GM23248 (cell line): ENCODE data around the gene CHRM4. TPM values are rescaled to one million over a fixed set of nuclear protein-coding genes. Genes with fewer than 3 reads are reported as not detected.

Source experiments
- DNase-seq: peaks from one replicate; pipeline ENCODE4 v3.0.0-alpha.2; 2015
- H2AFZ ChIP-seq: fragments of 200-600 bp; sonication (generic); 2 replicates; pipeline ENCODE4 v1.6.1; 2016; ENCODE audit warnings: antibody characterized with exemption
- H3F3A ChIP-seq: fragments of 200-600 bp; sonication (generic); 2 replicates; pipeline ENCODE4 v1.6.1; 2016; ENCODE audit warnings: mild to moderate bottlenecking, antibody characterized with exemption, mixed run types; ENCODE audit not compliant: insufficient read depth
- H3K27ac ChIP-seq: fragments of 200-600 bp; sonication (generic); 2 replicates; pipeline ENCODE4 v1.5.1; 2016; ENCODE audit warnings: mild to moderate bottlenecking
- H3K27me3 ChIP-seq: fragments of 200-600 bp; sonication (generic); replicated peaks from 2 replicates; pipeline ENCODE4 v1.6.1; 2016; ENCODE audit warnings: mild to moderate bottlenecking; ENCODE audit not compliant: insufficient read depth
- H3K36me3 ChIP-seq: fragments of 200-600 bp; sonication (generic); 2 replicates; pipeline ENCODE4 v1.6.1; 2016; ENCODE audit warnings: low read depth, mild to moderate bottlenecking
- H3K4me1 ChIP-seq: fragments of 200-600 bp; sonication (generic); 2 replicates; pipeline ENCODE4 v1.6.1; 2016; ENCODE audit warnings: mild to moderate bottlenecking; ENCODE audit not compliant: insufficient read depth
- H3K4me2 ChIP-seq: fragments of 200-600 bp; sonication (generic); one replicate; pipeline ENCODE4 v1.6.1; 2016; ENCODE audit warnings: mild to moderate bottlenecking; ENCODE audit not compliant: unreplicated experiment
- H3K4me3 ChIP-seq: fragments of 200-600 bp; sonication (generic); 2 replicates; pipeline ENCODE4 v1.5.1; 2016; ENCODE audit warnings: mild to moderate bottlenecking
- H3K79me2 ChIP-seq: fragments of 200-600 bp; sonication (generic); 2 replicates; pipeline ENCODE4 v1.6.1; 2016; ENCODE audit warnings: mild to moderate bottlenecking; ENCODE audit not compliant: insufficient read depth
- H3K9ac ChIP-seq: fragments of 200-600 bp; sonication (generic); 2 replicates; pipeline ENCODE4 v1.6.1; 2016; ENCODE audit warnings: mild to moderate bottlenecking
- H3K9me2 ChIP-seq: fragments of 200-600 bp; sonication (generic); 2 replicates; pipeline ENCODE4 v1.6.1; 2016; ENCODE audit warnings: mixed run types, mild to moderate bottlenecking, moderate library complexity; ENCODE audit not compliant: insufficient read depth
- H3K9me3 ChIP-seq: fragments of 200-600 bp; sonication (generic); one replicate; pipeline ENCODE4 v1.6.1; 2017; ENCODE audit warnings: low read depth
- H4K20me1 ChIP-seq: fragments of 200-600 bp; sonication (generic); 2 replicates; pipeline ENCODE4 v1.6.0; 2016; ENCODE audit not compliant: insufficient read depth
- EZH2 ChIP-seq: fragments of 200-600 bp; sonication (generic); IDR thresholded peaks from 2 replicates; pipeline ENCODE4 v1.6.1; 2018; ENCODE audit warnings: antibody characterized with exemption, mild to moderate bottlenecking; ENCODE audit not compliant: insufficient read depth, poor library complexity, severe bottlenecking
- EZH2phosphoT487 ChIP-seq: fragments of 200-600 bp; sonication (generic); IDR thresholded peaks from 2 replicates; pipeline ENCODE4 v1.6.1; 2018; ENCODE audit warnings: antibody characterized with exemption, moderate library complexity, mild to moderate bottlenecking, low read depth; ENCODE audit not compliant: insufficient read depth
- WGBS, 2 experiments: methylation state at CpG; one replicate each; pipeline ENCODE4 v1.1.6; 2015 to 2017; ENCODE audit warnings: low lambda C conversion rate in 2 of 2, low coverage in 1 of 2; ENCODE audit errors: missing lambda C conversion rate in 2 of 2; 5-methylcytosine and 5-hydroxymethylcytosine counted together
- in situ Hi-C: fragments of 300-500 bp; cut with MboI; formaldehyde crosslinking; loops from 2 replicates; pipeline ENCODE4 v1.15.0; 2020
- polyA plus RNA-seq: library from polyadenylated mRNA; unstranded; fragments of >200 nt; fragmentation: Nextera tagmentation; extraction: Ambion mirVana; gene quantifications from 2 replicates; pipeline ENCODE4 v1.2.1, GENCODE V29; 2016
- total RNA-seq: library from RNA; depleted of rRNA; stranded (reverse); fragments of >200 nt; shearing (Covaris generic); gene quantifications from 2 replicates; pipeline ENCODE4 v1.2.3, GENCODE V29; 2014

Gene CHRM4
- total and polyA plus RNA-seq, 2 experiments from 2014 or later, result not detected

- H3K4me1 ChIP-seq, result no peaks in the 10 kb centered on the region
- no peak overlapping the region for H3K9ac ChIP-seq
- H3K36me3 ChIP-seq, result no peaks in the 10 kb centered on the region
- in situ Hi-C loops, result loop anchor here (10.0 kb wide), 1 partner anchor 145 kb away; no protein-coding TSS in a partner anchor
- H4K20me1 ChIP-seq, result no peaks in the 10 kb centered on the region
- WGBS, 2 experiments, result 3 to 4% methylated on average over 69 to 75 of the region's 80 CpGs
- TF ChIP-seq EZH2 (no peak), EZH2phosphoT487 (no peak)
- H3K79me2 ChIP-seq, result no peaks in the 10 kb centered on the region
- H3K9me2 ChIP-seq, result no peaks in the 10 kb centered on the region
- H2AFZ ChIP-seq, result peak overlapping the region; percentile 66; the same call in 1 of the 2 replicates
- no peaks in the 10 kb centered on the region for H3K9me3 ChIP-seq
- peak overlapping the region; percentile 90 for H3K4me2 ChIP-seq
- H3F3A ChIP-seq, result no peaks in the 10 kb centered on the region
- H3K27me3 ChIP-seq, result peaks cover 7% of the 10 kb centered on the region
- H3K27ac ChIP-seq, result no peak overlapping the region
- peak; percentile 83 for DNase-seq
- H3K4me3 ChIP-seq, result peak overlapping the region; percentile 76
Measured at GRCh38 chr11:46389450-46390330, 1.9 kb downstream of the CHRM4 start.

- no peaks in the 10 kb centered on the region for H3K9me2 ChIP-seq
- no peaks in the 10 kb centered on the region for H3K4me1 ChIP-seq
- TF ChIP-seq EZH2 (peak; percentile 13), EZH2phosphoT487 (no peak)
- peaks cover 7% of the 10 kb centered on the region for H3K27me3 ChIP-seq
- no peaks in the 10 kb centered on the region for H3K9me3 ChIP-seq
- in situ Hi-C loops, result no loop called here
- H2AFZ ChIP-seq, result no peak overlapping the region
- no peak overlapping the region for H3K9ac ChIP-seq
- H3K36me3 ChIP-seq, result no peaks in the 10 kb centered on the region
- H3K4me3 ChIP-seq, result peak overlapping the region; percentile 76
- H3F3A ChIP-seq, result no peaks in the 10 kb centered on the region
- no peak overlapping the region for H3K27ac ChIP-seq
- H4K20me1 ChIP-seq, result no peaks in the 10 kb centered on the region
- no peak for DNase-seq
- no peaks in the 10 kb centered on the region for H3K79me2 ChIP-seq
- peak overlapping the region; percentile 90 for H3K4me2 ChIP-seq
- 4 to 6% methylated on average over 21 of the region's 21 CpGs for WGBS, 2 experiments
Measured at GRCh38 chr11:46388619-46389449, 2.7 kb downstream of the CHRM4 start.

GRCh38 chr11:46387919-46388618 is 3.5 kb downstream of the CHRM4 start:
- TF ChIP-seq EZH2 (no peak), EZH2phosphoT487 (no peak)
- Histone ChIP-seq H3K9ac (no peak overlapping the region), H3K9me3 (no peaks in the 10 kb centered on the region), H4K20me1 (no peaks in the 10 kb centered on the region), H3K79me2 (no peaks in the 10 kb centered on the region), H3F3A (no peaks in the 10 kb centered on the region), H3K4me1 (no peaks in the 10 kb centered on the region), H3K36me3 (no peaks in the 10 kb centered on the region), H3K27me3 (peaks cover 7% of the 10 kb centered on the region), H3K27ac (no peak overlapping the region), H3K4me3 (no peak overlapping the region), H2AFZ (no peak overlapping the region), H3K9me2 (no peaks in the 10 kb centered on the region), H3K4me2 (no peak overlapping the region)
- in situ Hi-C loops, result no loop called here
- no peak for DNase-seq
- WGBS, 2 experiments, result 18 to 23% methylated on average over 15 to 24 of the region's 24 CpGs

- no peaks in the 10 kb centered on the region for H3K9me3 ChIP-seq
- 0 out of 2 replicates have a peak, but pooled peaks cover 3% of the 10 kb centered on the region for H3F3A ChIP-seq
- no peak overlapping the region for H3K4me2 ChIP-seq
- in situ Hi-C loops, result no loop called here
- no peaks in the 10 kb centered on the region for H4K20me1 ChIP-seq
- 70 to 81% methylated on average over 5 of the region's 5 CpGs for WGBS, 2 experiments
- H3K9ac ChIP-seq, result no peak overlapping the region
- H3K36me3 ChIP-seq, result no peaks in the 10 kb centered on the region
- no peak overlapping the region for H3K4me3 ChIP-seq
- no peak overlapping the region for H3K27ac ChIP-seq
- DNase-seq, result no peak
- TF ChIP-seq EZH2 (no peak), EZH2phosphoT487 (no peak)
- no peaks in the 10 kb centered on the region for H3K9me2 ChIP-seq
- H3K4me1 ChIP-seq, result no peaks in the 10 kb centered on the region
- no peaks in the 10 kb centered on the region for H3K79me2 ChIP-seq
- peaks cover 7% of the 10 kb centered on the region for H3K27me3 ChIP-seq
- no peak overlapping the region for H2AFZ ChIP-seq
Measured at GRCh38 chr11:46387456-46387855, 4.1 kb downstream of the CHRM4 start.
